H9 (cell line): ENCODE data around the gene MISP3. TPM values are rescaled to one million over a fixed set of nuclear protein-coding genes. Genes with fewer than 3 reads are reported as not detected.

ENCODE experiments used
- DNase-seq: peaks from one replicate; pipeline ENCODE4 v3.0.0-alpha.2; 2017
- H2AFZ ChIP-seq: one replicate; pipeline ENCODE4 v1.6.1; 2013; ENCODE audit warnings: mild to moderate bottlenecking, low read length, control low read depth, moderate library complexity
- H2AK5ac ChIP-seq: 2 replicates; pipeline ENCODE4 v1.6.1; 2013; ENCODE audit warnings: low read length, control low read depth, mixed read lengths; ENCODE audit not compliant: insufficient read length
- H2BK120ac ChIP-seq: one replicate; pipeline ENCODE4 v1.6.1; 2013; ENCODE audit warnings: low read depth, mild to moderate bottlenecking, low read length, control low read depth, inconsistent platforms; ENCODE audit not compliant: poor library complexity, severe bottlenecking
- H2BK12ac ChIP-seq: 2 replicates; pipeline ENCODE4 v1.6.1; 2013; ENCODE audit warnings: low read length, control low read depth, mixed read lengths, low read depth; ENCODE audit not compliant: insufficient read length
- H2BK15ac ChIP-seq: 2 replicates; pipeline ENCODE4 v1.6.1; 2013; ENCODE audit warnings: low read depth, low read length, control low read depth
- H2BK20ac ChIP-seq: one replicate; pipeline ENCODE4 v1.6.1; 2013; ENCODE audit warnings: low read depth, mild to moderate bottlenecking, low read length, control low read depth, inconsistent platforms; ENCODE audit not compliant: poor library complexity, severe bottlenecking
- H2BK5ac ChIP-seq: 2 replicates; pipeline ENCODE4 v1.6.1; 2013; ENCODE audit warnings: low read length, control low read depth, mixed read lengths; ENCODE audit not compliant: insufficient read length
- H3K14ac ChIP-seq: 2 replicates; pipeline ENCODE4 v1.6.1; 2013; ENCODE audit warnings: low read length, control low read depth; ENCODE audit not compliant: insufficient read depth
- H3K18ac ChIP-seq: 2 replicates; pipeline ENCODE4 v1.6.1; 2013; ENCODE audit warnings: low read depth, mild to moderate bottlenecking, mixed read lengths, low read length, control low read depth; ENCODE audit not compliant: insufficient read length
- H3K23ac ChIP-seq: 2 replicates; pipeline ENCODE4 v1.6.1; 2013; ENCODE audit warnings: low read length, control low read depth, mixed read lengths, low read depth; ENCODE audit not compliant: insufficient read length
- H3K23me2 ChIP-seq: 2 replicates; pipeline ENCODE4 v1.6.1; 2013; ENCODE audit warnings: low read depth, mild to moderate bottlenecking, mixed read lengths, low read length, control low read depth; ENCODE audit not compliant: insufficient read length, poor library complexity, severe bottlenecking
- H3K27ac ChIP-seq: 2 replicates; pipeline ENCODE4 v1.5.1; 2013; ENCODE audit warnings: low read length, control low read depth, mixed read lengths, low read depth; ENCODE audit not compliant: insufficient read length
- H3K27me3 ChIP-seq: 2 replicates; pipeline ENCODE4 v1.6.1; 2013; ENCODE audit warnings: low read length, control low read depth, inconsistent platforms; ENCODE audit not compliant: insufficient read depth
- H3K4ac ChIP-seq: 2 replicates; pipeline ENCODE4 v1.6.1; 2013; ENCODE audit warnings: low read depth, mild to moderate bottlenecking, control low read depth, inconsistent platforms, low read length, moderate library complexity
- H3K4me1 ChIP-seq: 2 replicates; pipeline ENCODE4 v1.6.1; 2013; ENCODE audit warnings: low read length, control low read depth, inconsistent platforms; ENCODE audit not compliant: insufficient read depth
- H3K4me2 ChIP-seq: 2 replicates; pipeline ENCODE4 v1.6.1; 2013; ENCODE audit warnings: low read length, control low read depth, mixed read lengths; ENCODE audit not compliant: insufficient read length, insufficient read depth
- H3K56ac ChIP-seq: 2 replicates; pipeline ENCODE4 v1.6.1; 2013; ENCODE audit warnings: low read depth, mild to moderate bottlenecking, mixed read lengths, low read length, control low read depth; ENCODE audit not compliant: insufficient read length
- H3K79me1 ChIP-seq: 2 replicates; pipeline ENCODE4 v1.6.1; 2013; ENCODE audit warnings: low read depth, mild to moderate bottlenecking, moderate library complexity, low read length, control low read depth, inconsistent platforms; ENCODE audit not compliant: insufficient read depth, poor library complexity, severe bottlenecking
- H3K79me2 ChIP-seq: 2 replicates; pipeline ENCODE4 v1.6.1; 2013; ENCODE audit warnings: low read length, control low read depth, inconsistent platforms; ENCODE audit not compliant: insufficient read depth
- H3K9ac ChIP-seq: 2 replicates; pipeline ENCODE4 v1.6.1; 2013; ENCODE audit warnings: low read length, control low read depth, mixed read lengths; ENCODE audit not compliant: insufficient read length; ENCODE audit errors: extremely low read depth
- H3K9me3 ChIP-seq: one replicate; pipeline ENCODE4 v1.6.1; 2013; ENCODE audit warnings: low read depth, low read length, inconsistent platforms; ENCODE audit not compliant: control insufficient read depth
- H3T11ph ChIP-seq: one replicate; pipeline ENCODE4 v1.6.1; 2013; ENCODE audit warnings: mild to moderate bottlenecking, low read length, control low read depth, inconsistent platforms
- H4K20me1 ChIP-seq: one replicate; pipeline ENCODE4 v1.6.1; 2013; ENCODE audit not compliant: control insufficient read depth, insufficient read length, insufficient read depth
- H4K5ac ChIP-seq: 2 replicates; pipeline ENCODE4 v1.6.1; 2013; ENCODE audit warnings: low read depth, mild to moderate bottlenecking, mixed read lengths, low read length, control low read depth; ENCODE audit not compliant: insufficient read length
- H4K8ac ChIP-seq: replicated peaks from 2 replicates; pipeline ENCODE4 v1.6.1; 2013; ENCODE audit warnings: low read length, control low read depth, mixed read lengths, low read depth; ENCODE audit not compliant: insufficient read length
- H4K91ac ChIP-seq: 2 replicates; pipeline ENCODE4 v1.6.1; 2013; ENCODE audit warnings: low read depth, mild to moderate bottlenecking, moderate library complexity, mixed read lengths, low read length, control low read depth; ENCODE audit not compliant: insufficient read length
- H3K27ac Mint-ChIP-seq, 3 experiments: 2 replicates in 2 of 3; 3 replicates in 1 of 3; pipeline ENCODE4 v1.8.0; 2020 to 2021; ENCODE audit warnings: mixed read lengths in 3 of 3, mild to moderate bottlenecking in 1 of 3, moderate library complexity in 1 of 3
- H3K27me3 Mint-ChIP-seq: 2 replicates; pipeline ENCODE4 v1.8.0; 2021; ENCODE audit warnings: low read depth, mild to moderate bottlenecking, moderate library complexity, mixed read lengths
- H3K36me3 Mint-ChIP-seq, 3 experiments: 2 replicates in 2 of 3; 3 replicates in 1 of 3; pipeline ENCODE4 v1.8.0; 2020 to 2021; ENCODE audit warnings: low read depth in 3 of 3, mixed read lengths in 3 of 3; ENCODE audit not compliant: insufficient read depth in 1 of 3
- H3K4me1 Mint-ChIP-seq, 2 experiments: 2 replicates each; pipeline ENCODE4 v1.8.0; 2020; ENCODE audit warnings: mixed read lengths in 2 of 2
- H3K4me3 Mint-ChIP-seq, 2 experiments: 2 replicates in 1 of 2; 3 replicates in 1 of 2; pipeline ENCODE4 v1.8.0; 2020 to 2021; ENCODE audit warnings: mild to moderate bottlenecking in 2 of 2, mixed read lengths in 2 of 2, moderate library complexity in 1 of 2
- H3K9me3 Mint-ChIP-seq, 2 experiments: 2 replicates in 1 of 2; 3 replicates in 1 of 2; pipeline ENCODE4 v1.8.0; 2020; ENCODE audit warnings: mild to moderate bottlenecking in 2 of 2, mixed read lengths in 2 of 2, moderate library complexity in 1 of 2
- WGBS: extraction: QIAGEN DNeasy Blood & Tissue Kit; methylation state at CpG from one replicate; pipeline ENCODE4 v1.1.7; 2013; ENCODE audit warnings: missing lambda C conversion rate, low lambda C conversion rate, mixed read lengths; ENCODE audit not compliant: insufficient read length; ENCODE audit errors: extremely low coverage; 5-methylcytosine and 5-hydroxymethylcytosine counted together
- total RNA-seq: library from RNA; stranded (reverse); gene quantifications from 2 replicates; pipeline ENCODE4 v1.2.1, GENCODE V29; 2021
- TF ChIP-seq, protein P1 (sequence below): fragments of 200-600 bp; sonication (generic); conservative IDR thresholded peaks from 3 replicates; pipeline ENCODE4 v1.8.0; 2021; ENCODE audit warnings: antibody characterized with exemption, mild to moderate bottlenecking

MISP3 gene
- total RNA-seq, 1 experiment from 2014 or later: 0.26 TPM

DNA sequence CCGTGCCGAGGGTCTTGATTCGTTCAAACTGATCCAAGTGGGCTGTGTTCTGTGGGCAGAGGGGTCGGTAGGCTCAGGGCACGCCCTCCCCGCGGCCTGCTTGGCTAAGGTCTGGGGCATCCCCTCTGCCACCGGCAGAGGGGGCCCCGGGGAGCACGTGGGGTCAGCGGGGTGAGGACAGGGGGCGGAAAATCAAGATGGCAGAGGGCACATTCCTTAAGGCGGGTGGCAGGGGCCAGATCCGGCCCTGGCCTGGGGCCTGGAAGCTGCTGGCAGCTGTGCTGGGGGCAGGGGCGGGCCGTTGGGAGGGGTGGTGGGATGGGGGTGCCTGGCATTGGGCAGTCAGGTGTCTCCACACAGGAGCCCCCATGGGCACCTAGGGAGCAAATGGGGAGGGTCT lies 34.3 kb downstream of the MISP3 start:
- no peak for DNase-seq
- H3K9ac ChIP-seq: no peak overlapping the region
- no peak overlapping the region for H4K91ac ChIP-seq
- H3K4me2 ChIP-seq: no peak overlapping the region
- H3K4me1 Mint-ChIP-seq: peaks cover 3% of the 10 kb centered on the region in 2 experiments; a peak in 2 of 4 replicates
- no peak overlapping the region for H2BK20ac ChIP-seq
- H2BK120ac ChIP-seq: no peak overlapping the region
- no peak overlapping the region for H3K27ac ChIP-seq
- no peak overlapping the region for H4K5ac ChIP-seq
- H3T11ph ChIP-seq: no peak overlapping the region
- H3K18ac ChIP-seq: no peak overlapping the region
- H2BK5ac ChIP-seq: no peak overlapping the region
- TF ChIP-seq, protein P1, sequence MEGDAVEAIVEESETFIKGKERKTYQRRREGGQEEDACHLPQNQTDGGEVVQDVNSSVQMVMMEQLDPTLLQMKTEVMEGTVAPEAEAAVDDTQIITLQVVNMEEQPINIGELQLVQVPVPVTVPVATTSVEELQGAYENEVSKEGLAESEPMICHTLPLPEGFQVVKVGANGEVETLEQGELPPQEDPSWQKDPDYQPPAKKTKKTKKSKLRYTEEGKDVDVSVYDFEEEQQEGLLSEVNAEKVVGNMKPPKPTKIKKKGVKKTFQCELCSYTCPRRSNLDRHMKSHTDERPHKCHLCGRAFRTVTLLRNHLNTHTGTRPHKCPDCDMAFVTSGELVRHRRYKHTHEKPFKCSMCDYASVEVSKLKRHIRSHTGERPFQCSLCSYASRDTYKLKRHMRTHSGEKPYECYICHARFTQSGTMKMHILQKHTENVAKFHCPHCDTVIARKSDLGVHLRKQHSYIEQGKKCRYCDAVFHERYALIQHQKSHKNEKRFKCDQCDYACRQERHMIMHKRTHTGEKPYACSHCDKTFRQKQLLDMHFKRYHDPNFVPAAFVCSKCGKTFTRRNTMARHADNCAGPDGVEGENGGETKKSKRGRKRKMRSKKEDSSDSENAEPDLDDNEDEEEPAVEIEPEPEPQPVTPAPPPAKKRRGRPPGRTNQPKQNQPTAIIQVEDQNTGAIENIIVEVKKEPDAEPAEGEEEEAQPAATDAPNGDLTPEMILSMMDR: no peak; the same call in 2 of the 3 replicates
- H3K79me1 ChIP-seq: no peaks in the 10 kb centered on the region
- no peaks in the 10 kb centered on the region for H3K27me3 ChIP-seq
- no peaks in the 10 kb centered on the region for H3K79me2 ChIP-seq
- H2BK15ac ChIP-seq: no peak overlapping the region
- H2AFZ ChIP-seq: no peak overlapping the region
- no peak overlapping the region for H2BK12ac ChIP-seq
- no peaks in the 10 kb centered on the region for H3K27me3 Mint-ChIP-seq
- H2AK5ac ChIP-seq: no peak overlapping the region
- no peaks in the 10 kb centered on the region for H3K9me3 Mint-ChIP-seq
- no peak overlapping the region for H4K8ac ChIP-seq
- H3K56ac ChIP-seq: no peak overlapping the region
- H3K9me3 ChIP-seq: no peaks in the 10 kb centered on the region
- H3K23ac ChIP-seq: no peak overlapping the region
- peaks cover 2 to 16% (median 3%) of the 10 kb centered on the region in 3 experiments; a peak in 3 of 7 replicates for H3K36me3 Mint-ChIP-seq
- no CpG with 5 or more reads among the region's 16 CpGs for WGBS
- no peaks in the 10 kb centered on the region for H4K20me1 ChIP-seq
- no peak overlapping the region for H3K4ac ChIP-seq
- peak overlapping the region in 1 of 3 experiments; percentile 83; a peak in 1 of 7 replicates for H3K27ac Mint-ChIP-seq
- no peak overlapping the region for H3K14ac ChIP-seq
- no peaks in the 10 kb centered on the region for H3K4me1 ChIP-seq
- no peaks in the 10 kb centered on the region for H3K23me2 ChIP-seq
- H3K4me3 Mint-ChIP-seq: no peak overlapping the region
